SK-N-SH (cell line): ENCODE data around the gene MSX1.

ENCODE experiments used
- EP300 ChIP-seq, 2 experiments: IDR thresholded peaks; 2 replicates each; pipeline versions ENCODE4 v1.4.0 to v1.6.1; 2012; ENCODE audit warnings: borderline replicate concordance in 1 of 2, low read depth in 1 of 2, low read length in 1 of 2
- MEF2A ChIP-seq: IDR thresholded peaks from 2 replicates; pipeline ENCODE4 v1.4.0; 2012; ENCODE audit warnings: low read depth, borderline replicate concordance
- REST ChIP-seq: IDR thresholded peaks from 2 replicates; pipeline ENCODE4 v1.6.1; 2012; ENCODE audit warnings: mild to moderate bottlenecking, low read depth, low read length, moderate library complexity
- RFX5 ChIP-seq: IDR thresholded peaks from 2 replicates; pipeline ENCODE4 v1.6.1; 2012; ENCODE audit warnings: mild to moderate bottlenecking, improper control_type of control experiment, low read length
- TF ChIP-seq, protein P1 (sequence below): fragments of 200-600 bp; sonication (generic); IDR thresholded peaks from 2 replicates; pipeline ENCODE4 v1.6.1; 2017; ENCODE audit warnings: antibody characterized with exemption, mild to moderate bottlenecking, moderate library complexity

DNA sequence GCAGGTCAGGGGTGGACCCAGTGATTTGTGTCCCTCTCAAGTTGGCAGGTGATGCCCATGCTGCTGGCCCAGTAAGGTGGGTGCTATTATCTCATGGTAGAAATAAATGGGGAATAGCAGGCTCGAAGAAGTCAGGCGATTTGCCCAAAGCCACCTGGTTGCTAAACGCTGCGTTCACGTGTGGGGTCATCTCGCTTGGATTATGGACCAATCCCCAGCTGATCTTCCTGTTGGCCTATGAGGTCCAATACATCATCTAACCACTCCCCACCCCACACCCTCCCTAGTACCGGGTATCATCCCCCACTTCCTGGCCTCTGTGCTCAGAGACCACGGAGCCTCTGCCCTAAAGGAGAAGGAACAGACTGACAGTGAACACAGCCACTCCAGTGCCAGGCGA is 18.3 kb upstream of the MSX1 start:
- TF ChIP-seq, protein P1, sequence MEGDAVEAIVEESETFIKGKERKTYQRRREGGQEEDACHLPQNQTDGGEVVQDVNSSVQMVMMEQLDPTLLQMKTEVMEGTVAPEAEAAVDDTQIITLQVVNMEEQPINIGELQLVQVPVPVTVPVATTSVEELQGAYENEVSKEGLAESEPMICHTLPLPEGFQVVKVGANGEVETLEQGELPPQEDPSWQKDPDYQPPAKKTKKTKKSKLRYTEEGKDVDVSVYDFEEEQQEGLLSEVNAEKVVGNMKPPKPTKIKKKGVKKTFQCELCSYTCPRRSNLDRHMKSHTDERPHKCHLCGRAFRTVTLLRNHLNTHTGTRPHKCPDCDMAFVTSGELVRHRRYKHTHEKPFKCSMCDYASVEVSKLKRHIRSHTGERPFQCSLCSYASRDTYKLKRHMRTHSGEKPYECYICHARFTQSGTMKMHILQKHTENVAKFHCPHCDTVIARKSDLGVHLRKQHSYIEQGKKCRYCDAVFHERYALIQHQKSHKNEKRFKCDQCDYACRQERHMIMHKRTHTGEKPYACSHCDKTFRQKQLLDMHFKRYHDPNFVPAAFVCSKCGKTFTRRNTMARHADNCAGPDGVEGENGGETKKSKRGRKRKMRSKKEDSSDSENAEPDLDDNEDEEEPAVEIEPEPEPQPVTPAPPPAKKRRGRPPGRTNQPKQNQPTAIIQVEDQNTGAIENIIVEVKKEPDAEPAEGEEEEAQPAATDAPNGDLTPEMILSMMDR, result no peak
- no peak for TF ChIP-seq MEF2A
- TF ChIP-seq EP300 (IDR thresholded peaks at IDR 0.05; ENCODE audit: borderline replicate concordance in 1 of 2, low read depth in 1 of 2, low read length in 1 of 2), result no peak
- no peak for TF ChIP-seq REST
- no peak for TF ChIP-seq RFX5
